Measurements from ENCODE around the gene ANKRD23.
"Not testable (repeated sequence)": the region's sequence is repeated elsewhere in the genome, so short reads cannot be mapped to it uniquely, and the experiment has no call there.

The ANKRD23 gene

GRCh38 chr2:96813656-96814055 is 30.2 kb downstream of the ANKRD23 start:
- DNase-seq: no peak

- DNase-seq: no peak
Measured at GRCh38 chr2:96811917-96812316, 31.9 kb downstream of the ANKRD23 start.

- no peak for DNase-seq
Measured at GRCh38 chr2:96810783-96811192, 33.0 kb downstream of the ANKRD23 start.

- no peak for DNase-seq
Measured at GRCh38 chr2:96809951-96810782, 33.7 kb downstream of the ANKRD23 start.

- no peak for DNase-seq
Measured at GRCh38 chr2:96809216-96809882, 34.5 kb downstream of the ANKRD23 start.

GRCh38 chr2:96808176-96808837 is 35.5 kb downstream of the ANKRD23 start:
- DNase-seq: no peak

- no peak for DNase-seq
Measured at GRCh38 chr2:96807127-96807471, 36.7 kb downstream of the ANKRD23 start.

- DNase-seq: no peak
Measured at GRCh38 chr2:96806468-96807126, 37.2 kb downstream of the ANKRD23 start.

GRCh38 chr2:96805946-96806345 is 37.9 kb downstream of the ANKRD23 start:
- DNase-seq: not testable (repeated sequence)

- no peak for DNase-seq
Measured at GRCh38 chr2:96804986-96805385, 38.8 kb downstream of the ANKRD23 start.

GRCh38 chr2:96802721-96803120 is 41.1 kb downstream of the ANKRD23 start:
- no peak for DNase-seq

GRCh38 chr2:96801786-96802595 is 41.8 kb downstream of the ANKRD23 start:
- DNase-seq: no peak

GRCh38 chr2:96801005-96801785 is 42.6 kb downstream of the ANKRD23 start:
- DNase-seq: no peak

GRCh38 chr2:96800061-96801004 is 43.5 kb downstream of the ANKRD23 start:
- DNase-seq: no peak

GRCh38 chr2:96799623-96799935 is 44.2 kb downstream of the ANKRD23 start:
- DNase-seq: no peak

GRCh38 chr2:96798733-96799622 is 44.8 kb downstream of the ANKRD23 start:
- no peak for DNase-seq

- no peak for DNase-seq
Measured at GRCh38 chr2:96797066-96797625, 46.7 kb downstream of the ANKRD23 start.

- DNase-seq: not testable (repeated sequence)
Measured at GRCh38 chr2:96796497-96796896, 47.3 kb downstream of the ANKRD23 start.

- DNase-seq: no peak
Measured at GRCh38 chr2:96795076-96795475, 48.7 kb downstream of the ANKRD23 start.
